ENCODE measurements around the gene SPAG9. TPM values are rescaled to one million over a fixed set of nuclear protein-coding genes. Genes with fewer than 3 reads are reported as not detected.

Gene SPAG9
- total RNA-seq, 2 experiments from 2014 or later, result 42.0 to 42.8 TPM

DNA sequence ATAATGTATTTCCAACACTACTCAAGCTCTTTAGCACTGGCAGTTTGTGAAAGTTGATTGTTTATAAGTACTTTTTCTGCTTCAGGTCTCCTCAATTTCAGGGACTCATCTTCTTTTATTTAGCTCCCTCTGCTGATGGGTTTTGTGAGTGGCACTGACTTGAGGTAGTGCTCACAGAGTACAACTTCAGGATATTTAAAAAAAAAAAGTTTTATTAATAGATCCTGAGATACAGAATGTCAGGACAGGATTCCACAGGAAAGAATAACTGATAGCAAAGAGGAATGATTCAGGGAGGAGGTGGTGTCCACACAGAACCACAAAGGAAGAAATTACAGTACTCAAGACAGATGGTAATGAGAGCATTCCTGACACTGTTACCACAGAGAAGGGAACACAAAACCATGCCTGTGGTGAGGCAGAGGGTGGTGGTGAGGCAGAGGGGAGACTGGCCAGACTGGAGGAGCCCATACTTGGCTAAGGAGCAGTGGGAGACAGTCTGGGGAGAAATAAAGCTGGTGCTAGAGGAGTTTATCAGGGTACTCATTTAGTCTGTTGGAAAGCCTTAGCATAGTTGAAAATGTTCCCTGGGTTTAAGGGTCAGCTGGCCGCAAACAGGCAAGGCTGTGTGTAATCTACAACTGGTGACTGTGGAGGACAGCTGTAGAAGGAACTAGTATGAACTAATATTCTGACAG is 63.7 kb downstream of the SPAG9 start:
- ChIA-PET POLR2A (no interaction called here), CTCF (interaction anchor here (0.7 to 1.5 kb wide), 4 partner anchors 48 to 106 kb away, joined by 3 read pairs; no protein-coding TSS in a partner anchor)

DNA sequence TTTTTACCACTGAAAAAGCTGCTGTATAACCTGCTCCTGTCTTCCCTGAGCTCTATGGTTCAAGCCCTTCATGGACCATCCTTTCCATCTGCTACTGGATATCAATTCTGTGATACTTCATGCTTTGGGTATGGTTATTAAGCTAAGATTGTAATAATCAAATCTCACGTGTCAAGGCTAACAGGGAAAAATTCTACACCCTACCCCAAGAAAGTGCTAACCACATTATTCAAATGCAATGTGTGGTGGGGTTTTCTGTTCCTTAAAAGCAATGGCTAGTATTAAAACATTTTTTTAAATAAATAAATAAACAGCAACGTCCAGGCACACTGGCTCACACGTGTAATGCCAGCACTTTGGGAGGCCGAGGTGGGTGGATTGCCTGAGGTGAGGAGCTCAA is 65.9 kb downstream of the SPAG9 start:
- POLR2A ChIA-PET, result no interaction called here
- CTCF ChIA-PET, result no interaction called here

DNA sequence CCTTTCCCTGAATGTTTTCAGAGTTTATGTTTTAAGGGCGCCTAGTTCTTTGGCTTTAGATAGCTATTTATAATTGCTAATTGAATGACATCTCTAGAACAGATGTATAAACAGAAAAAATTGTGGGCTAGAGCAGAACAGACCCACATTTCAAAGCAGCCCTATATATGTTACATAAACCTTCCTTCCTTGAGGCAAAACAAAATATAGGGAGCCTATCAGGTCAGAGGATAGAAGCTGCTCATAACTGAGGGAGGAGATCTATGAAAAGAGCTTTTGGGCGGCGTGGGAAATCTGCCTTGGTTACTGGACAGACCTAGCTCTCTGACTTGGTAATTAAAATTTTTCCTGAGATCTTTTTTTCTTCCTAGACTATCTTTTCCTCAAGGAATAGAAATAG is 68.4 kb downstream of the SPAG9 start:
- CTCF ChIA-PET, result interaction anchor here (0.8 to 0.9 kb wide), 2 partner anchors 12 to 68 kb away, joined by 3 read pairs; no protein-coding TSS in a partner anchor
- POLR2A ChIA-PET, result interaction anchor here (0.7 kb wide), 1 partner anchor 134 kb away, joined by 4 read pairs; no protein-coding TSS in a partner anchor

DNA sequence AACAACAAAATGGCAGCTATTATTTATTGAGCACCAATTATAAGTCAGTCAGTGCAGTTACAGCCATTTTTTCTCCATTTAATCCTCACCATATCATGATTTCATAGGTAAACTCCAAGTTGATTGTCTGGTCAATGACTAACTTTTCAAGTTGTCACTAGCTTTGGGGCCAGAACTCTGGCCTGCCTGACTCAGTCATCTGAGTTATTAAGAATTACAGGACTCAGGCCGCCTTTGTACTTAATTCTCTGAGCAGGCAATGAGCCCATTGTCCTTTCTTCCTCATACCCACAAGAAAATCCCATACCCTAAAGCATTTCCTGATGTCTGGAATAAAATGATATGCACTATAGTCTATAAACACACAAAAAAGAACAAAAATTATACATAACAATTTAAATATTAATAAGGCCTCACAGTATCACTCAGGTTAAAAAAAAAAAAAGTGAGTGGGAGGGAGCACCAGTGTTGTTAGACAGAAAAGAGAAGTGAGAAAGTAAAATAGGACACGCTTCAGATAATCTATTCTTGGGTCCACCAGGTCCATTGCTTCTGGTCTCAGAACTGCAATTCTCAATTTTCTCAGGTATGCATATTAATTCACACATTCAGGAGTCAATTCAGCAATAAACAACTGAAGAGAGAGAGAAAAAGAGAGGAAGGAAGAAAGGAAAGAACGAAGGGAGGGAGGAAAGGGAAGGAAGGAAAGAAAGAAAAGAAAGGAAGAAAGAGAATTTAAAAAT is 70.2 kb downstream of the SPAG9 start:
- POLR2A ChIA-PET, result no interaction called here
- CTCF ChIA-PET, result interaction anchor here (1.4 kb wide), 1 partner anchor 13 kb away, joined by 3 read pairs; no protein-coding TSS in a partner anchor

DNA sequence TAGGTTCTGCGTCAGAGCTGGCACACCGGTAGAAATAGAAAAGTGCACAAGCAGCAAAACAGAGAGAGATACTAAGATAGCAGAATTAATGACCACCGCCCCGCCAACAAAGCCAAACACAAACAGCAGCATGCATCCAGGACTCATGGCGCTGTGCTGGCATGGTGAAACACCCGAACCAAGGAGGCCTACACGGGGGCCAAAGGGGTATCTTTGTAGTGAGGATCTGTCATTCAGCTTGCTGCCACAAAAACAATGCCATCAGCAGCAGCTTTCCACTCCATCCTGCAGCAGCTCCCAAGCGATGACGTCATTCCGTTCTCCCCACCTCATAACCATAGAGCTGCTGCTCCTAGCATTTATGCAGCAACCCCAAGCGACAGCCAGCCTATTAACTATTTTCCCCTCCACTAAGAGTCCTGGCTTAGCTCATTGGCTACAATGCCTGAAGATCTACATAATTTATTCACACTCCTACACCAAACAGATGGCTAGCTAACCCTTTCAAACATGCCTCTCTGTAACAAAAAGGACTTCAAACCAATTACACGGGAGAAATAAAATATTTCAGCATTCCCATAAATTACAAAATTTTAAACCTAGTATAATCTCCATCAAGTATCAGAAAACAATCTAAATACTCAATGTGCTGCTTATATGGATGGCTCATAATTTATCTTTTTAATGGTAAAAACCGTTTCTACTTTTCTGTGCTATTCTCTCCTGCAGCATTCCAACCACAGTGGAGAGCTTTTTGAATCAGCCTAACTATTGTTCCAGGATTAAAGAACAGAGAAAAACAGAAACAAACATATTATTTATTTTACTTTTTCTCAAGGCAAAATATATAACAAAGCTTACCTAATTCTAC is 73.9 kb downstream of the SPAG9 start:
- POLR2A ChIA-PET, result no interaction called here

DNA sequence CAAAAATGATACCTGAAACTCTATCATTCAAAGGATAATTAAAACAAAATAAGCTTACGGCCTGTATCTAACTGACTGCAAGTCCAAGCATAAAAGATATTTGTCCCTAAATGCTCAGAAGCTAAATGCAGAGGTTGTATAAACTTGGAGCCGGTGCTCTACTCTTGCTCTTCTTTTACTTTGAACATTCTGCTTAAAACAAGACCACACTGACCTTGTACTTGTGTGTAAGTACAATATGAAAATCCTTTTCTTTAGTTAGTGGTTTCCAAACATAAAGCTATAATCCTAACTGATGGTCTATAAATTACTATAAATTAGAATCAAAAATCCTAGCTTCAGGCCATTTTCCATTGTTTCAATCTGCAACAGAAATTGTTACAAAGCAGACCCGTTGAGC is 74.6 kb downstream of the SPAG9 start:
- POLR2A ChIA-PET, result no interaction called here
- CTCF ChIA-PET, result interaction anchor here (0.6 to 1.2 kb wide), 3 partner anchors 24 to 261 kb away, joined by 3 to 4 read pairs (median 3); no protein-coding TSS in a partner anchor

More for the DNA sequence above, 73.9 kb downstream of the SPAG9 start:
- CTCF ChIA-PET, result interaction anchor here (0.6 to 1.2 kb wide), 3 partner anchors 24 to 262 kb away, joined by 3 to 4 read pairs (median 3); no protein-coding TSS in a partner anchor

DNA sequence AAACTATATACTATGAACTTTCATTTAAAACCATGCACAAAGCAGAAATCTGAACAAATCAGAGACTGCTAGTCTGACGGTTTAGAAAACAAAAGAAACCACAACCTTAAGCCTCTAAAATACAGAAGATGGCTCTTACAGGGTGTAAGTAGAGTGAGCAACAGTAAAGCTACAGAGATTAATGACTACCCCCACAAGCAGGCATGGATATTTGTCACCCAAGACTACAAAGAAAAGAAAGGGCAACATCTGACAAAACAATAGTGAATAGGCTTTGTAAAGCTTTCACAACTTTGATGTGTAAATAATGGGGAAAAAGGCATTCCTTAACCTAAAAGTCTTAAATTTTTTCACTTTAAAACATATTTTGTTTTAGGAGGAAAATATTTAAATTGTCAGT is 75.0 kb downstream of the SPAG9 start:
- CTCF ChIA-PET, result interaction anchor here (1.0 to 1.2 kb wide), 2 partner anchors 23 to 261 kb away, joined by 3 to 4 read pairs; no protein-coding TSS in a partner anchor
- POLR2A ChIA-PET, result no interaction called here

DNA sequence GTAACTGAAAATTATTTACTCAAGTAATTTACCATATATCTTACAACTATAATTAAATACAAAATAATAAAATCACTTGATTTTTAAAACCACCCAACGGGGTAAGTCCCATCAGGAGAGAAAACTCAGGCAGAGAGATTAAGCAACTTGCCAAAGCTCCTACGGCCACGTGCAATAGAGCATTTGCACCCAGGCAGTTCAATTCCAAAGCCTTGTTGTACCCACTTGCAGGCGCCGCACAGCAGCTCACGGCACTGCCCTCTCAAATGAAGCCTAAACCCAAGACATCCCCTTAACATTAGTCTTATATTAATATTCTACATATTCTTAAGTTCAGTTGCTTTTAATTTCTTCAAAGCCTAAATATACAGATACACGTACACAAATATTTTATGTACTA is 75.7 kb downstream of the SPAG9 start:
- CTCF ChIA-PET, result no interaction called here
- POLR2A ChIA-PET, result no interaction called here

DNA sequence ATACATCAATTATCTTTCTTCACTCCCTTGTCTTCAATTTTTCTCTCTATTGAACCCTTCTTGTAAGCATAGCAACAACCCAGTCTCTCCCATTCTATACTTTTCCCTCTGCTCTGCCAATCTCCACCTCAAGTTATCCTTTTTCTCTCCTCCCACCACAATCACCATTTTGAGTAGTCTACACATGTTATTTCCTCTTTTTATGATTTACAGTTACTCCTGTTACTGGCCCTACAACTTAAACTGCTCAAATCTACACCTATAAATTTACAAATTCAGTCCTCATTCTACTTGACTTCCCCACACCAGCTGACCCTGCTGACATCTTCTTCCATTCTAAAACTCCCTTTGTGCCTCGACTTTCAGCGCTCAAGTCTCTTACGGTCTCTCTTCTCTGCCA is 84.6 kb downstream of the SPAG9 start:
- ChIA-PET POLR2A (no interaction called here), CTCF (no interaction called here)

DNA sequence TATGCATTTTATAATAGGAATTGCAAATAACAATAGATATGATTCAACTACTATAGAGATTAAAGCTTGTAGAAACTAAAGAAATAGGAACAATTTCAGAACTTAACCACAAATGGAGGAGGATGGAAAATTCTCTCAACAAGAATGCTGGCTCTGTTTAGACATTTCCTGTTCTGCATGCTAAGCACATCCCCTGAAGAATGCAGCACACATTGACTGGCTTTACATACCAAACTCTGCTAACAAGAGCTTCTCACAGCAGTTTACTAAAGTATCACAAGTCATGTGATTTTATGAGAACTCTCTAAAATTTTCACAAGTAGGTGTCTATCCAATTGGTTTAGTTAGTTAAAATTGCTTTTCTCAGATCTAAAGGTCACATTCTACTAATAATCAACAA is 85.2 kb downstream of the SPAG9 start:
- ChIA-PET CTCF (no interaction called here), POLR2A (no interaction called here)

DNA sequence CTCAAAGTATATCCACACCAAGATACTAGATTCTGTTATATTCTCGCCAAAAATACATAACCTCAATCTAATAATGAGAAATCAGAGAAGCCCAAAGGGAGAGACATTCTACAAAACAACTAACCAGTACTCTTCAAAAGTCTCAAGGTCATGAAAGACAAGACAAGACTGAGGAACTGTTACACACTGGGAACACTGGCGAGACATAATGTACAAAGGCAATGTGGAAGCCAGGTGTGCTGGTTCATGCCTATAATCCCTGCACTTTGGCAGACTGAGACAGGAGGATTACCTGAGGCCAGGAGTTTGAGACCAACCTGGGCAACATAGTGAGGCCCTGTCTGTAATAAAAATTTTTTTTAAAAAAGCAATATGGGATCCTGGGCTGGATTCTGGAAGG is 85.9 kb downstream of the SPAG9 start:
- ChIA-PET POLR2A (no interaction called here), CTCF (no interaction called here)

DNA sequence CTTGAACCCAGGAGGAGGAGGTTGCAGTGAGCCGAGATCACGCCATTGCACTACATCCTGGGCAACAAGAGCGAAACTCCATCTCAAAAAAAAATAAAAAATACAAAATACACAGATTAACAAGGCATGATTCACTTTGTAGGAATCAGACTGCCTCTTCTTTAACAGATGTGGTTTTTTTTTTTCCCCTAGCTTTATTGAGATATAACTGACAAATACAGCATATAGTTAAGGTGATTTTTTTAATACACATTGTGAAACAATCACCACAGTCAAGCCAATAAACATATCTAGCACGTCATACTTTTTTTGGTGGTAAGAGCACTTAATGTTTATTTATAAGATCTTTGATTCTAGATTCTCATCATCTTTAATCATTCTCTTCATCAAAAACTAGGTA is 87.8 kb downstream of the SPAG9 start:
- POLR2A ChIA-PET, result interaction anchor here (0.6 kb wide), 1 partner anchor 122 kb away, joined by 3 read pairs; no protein-coding TSS in a partner anchor
- CTCF ChIA-PET, result interaction anchor here (1.3 kb wide), 1 partner anchor 32 kb away, joined by 3 read pairs; no protein-coding TSS in a partner anchor

DNA sequence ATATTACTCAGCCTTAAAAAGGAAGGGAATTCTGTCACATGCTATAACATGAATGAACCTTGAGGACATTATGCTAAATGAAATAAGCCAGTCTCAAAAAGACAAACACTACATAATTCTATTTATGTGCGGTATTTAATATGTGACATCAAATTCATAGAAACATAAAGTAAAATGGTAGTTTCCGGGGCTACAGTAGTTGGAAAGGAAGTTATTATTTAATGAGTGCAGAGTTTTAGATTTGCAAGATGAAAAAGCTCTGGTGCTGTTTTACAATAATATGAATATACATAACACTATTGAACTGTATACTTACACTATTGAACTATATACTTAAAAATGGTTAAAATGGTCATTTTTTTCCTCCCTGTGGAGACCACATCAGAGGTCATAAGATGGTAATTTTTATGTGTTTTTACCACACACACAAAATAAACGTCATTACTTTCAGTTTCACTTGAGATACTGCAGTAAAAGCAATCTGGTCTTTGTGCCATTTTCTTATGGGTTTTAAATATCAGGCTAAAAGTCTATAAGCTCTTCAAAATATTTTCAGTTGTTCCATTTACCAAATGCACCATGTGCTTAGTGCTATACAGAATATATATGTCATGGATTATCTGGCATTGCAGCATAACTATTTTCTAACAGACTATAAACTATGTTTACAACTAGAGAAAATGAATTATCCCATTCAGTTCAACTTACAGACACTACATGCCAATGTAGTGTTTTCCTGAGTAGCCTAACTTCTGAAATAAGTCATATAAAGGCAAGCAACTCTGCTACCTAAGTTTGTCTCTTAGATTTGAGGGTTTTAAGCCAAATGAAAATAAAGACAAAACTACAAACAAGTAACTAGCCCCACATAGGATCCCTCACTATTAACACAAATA is 90.9 kb downstream of the SPAG9 start:
- CTCF ChIA-PET, result interaction anchor here (0.6 to 0.9 kb wide), 2 partner anchors 19 to 273 kb away, joined by 3 to 4 read pairs; no protein-coding TSS in a partner anchor
- POLR2A ChIA-PET, result no interaction called here

DNA sequence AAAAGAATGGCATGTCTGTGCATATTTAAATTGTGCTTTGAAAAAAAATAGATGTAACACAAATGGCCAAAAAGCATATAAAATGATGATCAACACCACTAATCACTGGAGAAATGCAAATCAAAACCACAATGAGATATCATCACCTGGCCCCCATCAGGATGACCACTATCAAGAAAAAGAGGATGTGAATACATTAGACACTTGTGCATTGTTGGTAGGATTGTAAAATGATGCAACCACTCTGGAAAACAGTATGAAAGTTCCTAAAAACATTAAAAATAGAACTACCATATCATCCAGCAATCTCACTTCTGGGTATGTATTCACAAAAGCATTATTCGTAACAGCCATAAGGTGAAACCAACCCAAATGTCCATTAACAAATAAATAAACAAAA is 91.5 kb downstream of the SPAG9 start:
- POLR2A ChIA-PET, result no interaction called here
- CTCF ChIA-PET, result no interaction called here

DNA sequence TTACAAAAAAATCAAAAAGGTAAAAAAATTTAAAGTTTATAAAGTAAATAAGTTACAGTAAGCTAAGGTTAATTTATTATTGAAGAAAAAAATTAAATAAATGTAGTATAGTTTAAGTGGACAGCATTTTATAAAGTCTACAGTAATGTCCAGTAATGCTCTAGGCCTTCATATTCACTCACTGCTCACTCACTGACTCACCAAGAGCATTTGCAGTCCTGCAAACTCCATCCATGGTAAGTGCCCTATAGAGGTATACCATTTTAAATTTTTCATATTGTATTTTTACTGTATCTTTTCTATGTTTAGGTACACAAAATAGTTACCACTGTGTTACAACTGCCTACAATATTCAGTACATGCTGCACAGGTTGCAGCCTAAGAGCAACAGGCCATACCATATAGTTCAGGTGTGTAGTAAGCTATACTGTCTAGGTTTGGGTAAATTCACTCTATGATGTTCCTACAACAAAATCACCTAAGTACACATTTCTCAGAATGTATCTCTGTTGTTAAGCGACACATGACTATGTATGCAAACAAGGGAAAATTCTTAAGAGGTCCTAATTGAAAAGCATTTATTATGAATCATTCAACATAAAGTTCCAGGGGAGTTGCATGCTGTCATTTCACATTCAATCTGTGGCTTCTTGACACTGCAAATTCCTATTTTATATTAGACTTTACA is 92.3 kb downstream of the SPAG9 start:
- CTCF ChIA-PET, result no interaction called here

DNA sequence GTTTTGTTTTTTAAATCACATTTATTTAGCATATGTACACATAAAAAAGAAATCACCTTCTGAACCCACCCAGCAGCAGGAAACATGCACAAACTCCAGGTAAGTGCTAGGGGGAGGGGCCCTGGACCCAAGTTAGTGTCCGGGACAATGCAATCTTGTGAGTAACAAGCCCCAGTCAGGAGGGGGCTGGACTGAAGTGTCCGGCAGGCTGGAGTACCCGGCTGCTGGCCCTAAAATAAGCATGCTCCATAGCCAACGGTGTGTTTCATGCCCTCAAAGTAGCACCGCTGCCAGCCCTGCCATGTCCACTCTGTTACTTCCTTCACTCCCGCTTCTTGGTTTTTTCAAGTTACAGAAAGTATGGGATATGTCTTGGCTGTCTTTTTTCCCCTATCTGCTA is 102.1 kb downstream of the SPAG9 start:
- ChIA-PET CTCF (no interaction called here), POLR2A (no interaction called here)

More for the DNA sequence above, 92.3 kb downstream of the SPAG9 start:
- POLR2A ChIA-PET, result no interaction called here

DNA sequence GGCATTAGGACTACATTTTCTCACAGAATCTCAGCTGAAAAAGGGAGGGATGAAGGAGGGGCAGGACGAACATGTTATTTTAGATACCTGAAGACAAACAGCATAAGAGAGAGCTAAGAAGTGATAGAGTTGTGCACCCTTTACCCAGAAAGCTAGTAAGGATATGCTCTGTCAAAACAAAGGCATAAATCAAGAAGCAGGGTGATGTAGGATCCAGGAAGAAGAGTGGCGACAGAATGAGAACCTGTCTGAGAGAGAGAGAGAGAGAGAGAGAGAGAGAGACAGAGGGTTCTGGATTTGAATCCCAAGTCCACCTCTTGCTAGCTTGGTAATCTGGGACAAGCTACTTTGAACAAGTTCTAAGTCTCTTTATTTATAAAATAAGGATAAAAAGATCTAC is 103.4 kb downstream of the SPAG9 start:
- ChIA-PET CTCF (no interaction called here), POLR2A (no interaction called here)

DNA sequence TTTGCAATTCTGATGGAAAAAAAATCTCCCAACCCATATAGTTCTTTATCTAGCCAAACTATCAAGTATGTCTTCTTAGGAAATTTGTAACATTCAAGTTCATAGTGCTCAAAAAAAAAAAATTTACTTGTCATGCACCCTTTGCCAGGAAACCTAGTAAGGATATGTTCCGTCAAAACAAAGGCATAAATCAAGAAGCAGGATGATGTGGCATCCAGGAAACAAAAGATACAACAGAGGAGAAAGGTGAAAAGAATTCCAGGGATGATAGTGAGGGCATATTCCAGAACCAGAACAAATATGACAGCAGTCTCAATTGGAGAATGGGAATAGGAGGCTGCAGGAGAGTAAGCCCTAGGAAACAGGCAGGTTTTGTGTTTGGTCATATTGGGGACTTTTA is 104.6 kb downstream of the SPAG9 start:
- ChIA-PET CTCF (no interaction called here), POLR2A (no interaction called here)

All from activated CD8-positive, alpha-beta memory T cell treated with anti-CD3 and anti-CD28 coated beads for 36 hours (primary cell).